ENCODE measurements around the gene PPP2R5C. TPM values are rescaled to one million over a fixed set of nuclear protein-coding genes. Genes with fewer than 3 reads are reported as not detected.

PPP2R5C gene
- total RNA-seq, 4 donors from 2014 or later, result 143 to 171 (median 169) TPM

DNA sequence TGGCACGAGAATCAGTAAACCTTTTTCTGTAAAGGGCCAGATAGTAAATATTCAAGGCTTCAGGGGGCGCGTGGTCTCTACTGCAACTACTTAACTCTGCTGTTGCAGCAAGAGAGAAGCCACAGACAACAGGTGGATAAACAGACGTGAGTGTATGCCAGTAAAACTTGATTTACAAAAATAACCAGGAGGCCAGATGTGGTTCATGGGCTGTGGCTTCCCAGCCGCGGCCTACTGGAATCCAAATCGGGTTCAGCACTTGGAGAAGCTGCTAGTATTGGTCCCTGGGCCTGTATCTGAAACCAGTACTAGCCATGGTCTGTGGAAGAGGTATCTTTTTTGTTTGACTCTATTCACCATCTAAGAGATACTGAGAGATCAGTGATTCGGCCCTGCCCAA is 13.3 kb downstream of the PPP2R5C start:
- H3K27me3 ChIP-seq, result no peaks in the 10 kb centered on the region
- DNase-seq, result no peak
- H3K27ac ChIP-seq, result no peak overlapping the region
- H3K4me3 ChIP-seq, result no peak overlapping the region
- H3K36me3 ChIP-seq, result no peaks in the 10 kb centered on the region
- no peak for TF ChIP-seq POLR2A (IDR thresholded peaks at IDR 0.05)
- TF ChIP-seq, protein P1, sequence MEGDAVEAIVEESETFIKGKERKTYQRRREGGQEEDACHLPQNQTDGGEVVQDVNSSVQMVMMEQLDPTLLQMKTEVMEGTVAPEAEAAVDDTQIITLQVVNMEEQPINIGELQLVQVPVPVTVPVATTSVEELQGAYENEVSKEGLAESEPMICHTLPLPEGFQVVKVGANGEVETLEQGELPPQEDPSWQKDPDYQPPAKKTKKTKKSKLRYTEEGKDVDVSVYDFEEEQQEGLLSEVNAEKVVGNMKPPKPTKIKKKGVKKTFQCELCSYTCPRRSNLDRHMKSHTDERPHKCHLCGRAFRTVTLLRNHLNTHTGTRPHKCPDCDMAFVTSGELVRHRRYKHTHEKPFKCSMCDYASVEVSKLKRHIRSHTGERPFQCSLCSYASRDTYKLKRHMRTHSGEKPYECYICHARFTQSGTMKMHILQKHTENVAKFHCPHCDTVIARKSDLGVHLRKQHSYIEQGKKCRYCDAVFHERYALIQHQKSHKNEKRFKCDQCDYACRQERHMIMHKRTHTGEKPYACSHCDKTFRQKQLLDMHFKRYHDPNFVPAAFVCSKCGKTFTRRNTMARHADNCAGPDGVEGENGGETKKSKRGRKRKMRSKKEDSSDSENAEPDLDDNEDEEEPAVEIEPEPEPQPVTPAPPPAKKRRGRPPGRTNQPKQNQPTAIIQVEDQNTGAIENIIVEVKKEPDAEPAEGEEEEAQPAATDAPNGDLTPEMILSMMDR (IDR thresholded peaks at IDR 0.05), result no peak
- no peaks in the 10 kb centered on the region for H3K9me3 ChIP-seq
- intact Hi-C loops (cut with DNase I; ENCODE audit: low total_unique reads), result no loop called here
- H3K4me1 ChIP-seq, result no peaks in the 10 kb centered on the region

DNA sequence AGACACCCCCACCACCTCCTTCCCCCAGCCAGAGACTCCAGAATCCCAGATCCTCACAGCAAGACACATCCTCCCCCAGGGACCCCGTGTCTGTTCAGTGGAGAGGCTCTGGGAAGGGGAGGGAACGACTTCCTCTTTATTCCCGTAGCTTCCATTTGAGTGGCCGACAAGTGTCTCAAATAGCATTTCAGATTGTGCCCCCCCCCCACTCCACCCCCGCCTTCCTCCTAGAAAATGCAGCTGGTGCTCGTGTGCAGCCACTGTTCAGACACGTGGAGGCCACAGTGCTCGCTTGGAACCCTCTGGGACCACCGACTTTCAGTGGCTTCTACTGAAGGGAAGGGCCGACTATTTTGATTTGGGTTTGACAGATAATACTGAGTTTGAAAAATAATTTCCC is 14.3 kb downstream of the PPP2R5C start:
- H3K4me1 ChIP-seq, result peaks cover 0 to 7% of the 10 kb centered on the region in 2 donors
- H3K9me3 ChIP-seq, result no peaks in the 10 kb centered on the region
- intact Hi-C loops (cut with DNase I; ENCODE audit: low total_unique reads), result no loop called here
- TF ChIP-seq, protein P1 (IDR thresholded peaks at IDR 0.05), result no peak
- DNase-seq, result no peak
- H3K4me3 ChIP-seq, result no peak overlapping the region
- no peaks in the 10 kb centered on the region for H3K36me3 ChIP-seq
- no peaks in the 10 kb centered on the region for H3K27me3 ChIP-seq
- H3K27ac ChIP-seq, result no peak overlapping the region

DNA sequence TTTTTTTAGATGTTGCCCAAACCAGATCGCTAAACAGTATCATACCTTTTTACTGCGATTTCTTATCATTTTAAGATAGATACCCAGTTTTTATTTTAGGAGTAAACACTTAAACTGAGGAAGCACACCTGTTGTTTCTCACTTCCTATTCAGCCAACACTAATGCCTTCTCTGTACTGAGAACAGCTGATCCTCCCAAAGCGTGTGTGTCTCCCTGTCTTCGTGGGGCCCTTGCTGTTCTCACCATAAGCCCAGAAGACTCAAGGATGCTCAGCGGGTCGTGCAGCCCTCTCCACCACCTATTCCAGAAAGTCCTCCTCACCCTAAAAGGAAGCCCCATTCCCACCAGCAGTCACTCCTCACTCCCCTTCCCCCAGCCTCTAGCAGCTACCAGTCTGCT is 14.8 kb downstream of the PPP2R5C start:
- TF ChIP-seq, protein P1 (IDR thresholded peaks at IDR 0.05), result no peak
- no peak for TF ChIP-seq POLR2A (IDR thresholded peaks at IDR 0.05)
- no peak for DNase-seq
- no peak overlapping the region for H3K4me3 ChIP-seq
- no peaks in the 10 kb centered on the region for H3K9me3 ChIP-seq
- no peaks in the 10 kb centered on the region for H3K36me3 ChIP-seq
- intact Hi-C loops (cut with DNase I; ENCODE audit: low total_unique reads), result no loop called here
- no peak overlapping the region for H3K27ac ChIP-seq
- H3K4me1 ChIP-seq, result peaks cover 0 to 9% of the 10 kb centered on the region in 2 donors
- no peaks in the 10 kb centered on the region for H3K27me3 ChIP-seq

DNA sequence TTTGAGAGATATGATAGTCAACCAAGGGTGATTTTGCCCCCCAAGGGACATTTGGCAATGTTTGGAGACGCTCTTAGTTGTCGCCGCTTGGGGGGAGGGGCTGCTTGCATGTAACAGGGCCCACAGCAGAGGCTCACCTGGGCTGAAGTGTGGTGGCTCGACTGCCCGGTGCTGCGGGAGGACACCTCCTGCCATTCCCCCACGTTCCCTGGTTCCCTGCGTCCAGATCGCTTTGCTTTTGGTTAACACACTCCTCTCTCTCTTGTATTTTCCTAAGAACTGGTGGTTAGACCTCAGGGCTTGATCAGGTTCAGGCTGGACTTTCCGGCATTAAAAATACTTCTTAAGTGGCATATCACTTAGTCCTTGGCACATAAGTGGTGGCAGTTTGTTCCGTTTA is 18.9 kb downstream of the PPP2R5C start:
- Histone ChIP-seq H3K27me3 (no peaks in the 10 kb centered on the region), H3K4me3 (peak overlapping the region in 1 of 2 donors; percentile 57), H3K27ac (no peak overlapping the region), H3K36me3 (no peaks in the 10 kb centered on the region), H3K9me3 (no peaks in the 10 kb centered on the region), H3K4me1 (peaks cover 0 to 9% of the 10 kb centered on the region in 2 donors)
- TF ChIP-seq, protein P1 (IDR thresholded peaks at IDR 0.05), result no peak
- TF ChIP-seq POLR2A (IDR thresholded peaks at IDR 0.05), result no peak
- no peak for DNase-seq
- intact Hi-C loops (cut with DNase I; ENCODE audit: low total_unique reads), result no loop called here

DNA sequence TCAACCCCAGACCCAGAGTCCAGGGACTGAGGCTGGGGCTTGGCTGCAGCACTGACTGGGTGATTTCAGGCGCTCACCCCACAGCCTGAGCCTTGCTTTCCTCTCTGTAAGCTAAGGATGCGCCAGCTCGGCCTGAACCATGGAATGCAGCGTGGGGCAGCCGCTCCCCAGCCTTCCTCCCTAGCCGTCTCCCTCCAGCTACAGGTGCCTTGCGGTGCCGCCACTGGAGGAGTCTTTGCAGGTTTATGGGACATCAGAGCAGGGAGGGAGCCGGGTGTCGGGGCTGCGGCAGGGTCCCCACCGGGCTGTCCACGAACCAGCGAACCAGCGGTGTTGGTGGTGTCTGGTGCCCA is 19.4 kb downstream of the PPP2R5C start:
- Histone ChIP-seq H3K27me3 (no peaks in the 10 kb centered on the region), H3K27ac (peak overlapping the region in 1 of 2 donors; percentile 35), H3K4me1 (peaks cover 0 to 9% of the 10 kb centered on the region in 2 donors), H3K4me3 (peak overlapping the region; percentile 42 to 57), H3K9me3 (no peaks in the 10 kb centered on the region), H3K36me3 (no peaks in the 10 kb centered on the region)
- no peak for DNase-seq
- TF ChIP-seq, protein P1 (IDR thresholded peaks at IDR 0.05), result no peak
- TF ChIP-seq POLR2A (IDR thresholded peaks at IDR 0.05), result no peak
- intact Hi-C loops (cut with DNase I; ENCODE audit: low total_unique reads), result no loop called here

Data from uterus (tissue), 4 donors.